ENCODE results near the gene KCNE1. TPM values are rescaled to one million over a fixed set of nuclear protein-coding genes. Genes with fewer than 3 reads are reported as not detected.

The KCNE1 gene
- total RNA-seq, 1 donor from 2014 or later: 0.53 TPM

DNA sequence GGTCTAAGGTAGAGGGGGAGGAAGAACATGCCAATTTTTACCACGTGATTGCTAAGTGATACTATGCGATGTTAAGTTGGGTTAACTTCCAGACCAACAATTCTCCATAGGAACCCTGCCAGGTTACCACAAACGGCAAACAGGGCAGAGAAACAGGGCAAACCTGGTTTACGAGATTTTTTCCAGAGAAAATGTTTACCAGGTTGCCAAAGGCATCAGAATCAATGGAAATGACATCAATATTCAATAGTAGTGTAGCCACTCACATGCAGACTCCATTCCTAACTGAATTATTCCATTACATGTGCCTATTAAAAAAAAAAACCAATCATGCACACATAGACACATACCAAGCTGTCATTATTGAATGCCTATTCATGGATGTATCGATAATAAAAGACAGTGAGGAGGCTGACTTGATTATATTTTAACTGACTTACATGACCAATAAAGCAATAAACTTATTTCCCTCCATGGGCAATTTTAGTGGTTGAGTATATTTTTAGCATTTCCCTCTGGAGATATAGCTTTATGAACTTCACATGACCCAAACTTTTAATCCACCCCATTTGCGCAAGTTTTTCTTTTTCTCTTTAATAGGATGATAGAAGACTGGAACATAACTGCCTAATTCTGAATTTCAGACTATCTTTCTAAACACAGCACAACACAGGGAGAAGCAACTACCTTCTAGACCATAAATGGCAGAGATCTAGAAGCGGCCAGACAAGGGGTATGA lies 40.5 kb upstream of the KCNE1 start:
- TF ChIP-seq, protein P1, sequence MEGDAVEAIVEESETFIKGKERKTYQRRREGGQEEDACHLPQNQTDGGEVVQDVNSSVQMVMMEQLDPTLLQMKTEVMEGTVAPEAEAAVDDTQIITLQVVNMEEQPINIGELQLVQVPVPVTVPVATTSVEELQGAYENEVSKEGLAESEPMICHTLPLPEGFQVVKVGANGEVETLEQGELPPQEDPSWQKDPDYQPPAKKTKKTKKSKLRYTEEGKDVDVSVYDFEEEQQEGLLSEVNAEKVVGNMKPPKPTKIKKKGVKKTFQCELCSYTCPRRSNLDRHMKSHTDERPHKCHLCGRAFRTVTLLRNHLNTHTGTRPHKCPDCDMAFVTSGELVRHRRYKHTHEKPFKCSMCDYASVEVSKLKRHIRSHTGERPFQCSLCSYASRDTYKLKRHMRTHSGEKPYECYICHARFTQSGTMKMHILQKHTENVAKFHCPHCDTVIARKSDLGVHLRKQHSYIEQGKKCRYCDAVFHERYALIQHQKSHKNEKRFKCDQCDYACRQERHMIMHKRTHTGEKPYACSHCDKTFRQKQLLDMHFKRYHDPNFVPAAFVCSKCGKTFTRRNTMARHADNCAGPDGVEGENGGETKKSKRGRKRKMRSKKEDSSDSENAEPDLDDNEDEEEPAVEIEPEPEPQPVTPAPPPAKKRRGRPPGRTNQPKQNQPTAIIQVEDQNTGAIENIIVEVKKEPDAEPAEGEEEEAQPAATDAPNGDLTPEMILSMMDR (IDR thresholded peaks at IDR 0.05; ENCODE audit: unreplicated experiment): no peak
- Mint-ChIP-seq H3K36me3 (ENCODE audit: insufficient read depth) (peaks cover 3% of the 10 kb centered on the region), H3K27ac (no peak overlapping the region), H3K9me3 (ENCODE audit: low read depth) (peaks cover 17% of the 10 kb centered on the region), H3K4me1 (ENCODE audit: low read depth) (no peaks in the 10 kb centered on the region), H3K27me3 (no peaks in the 10 kb centered on the region), H3K4me3 (ENCODE audit: low read depth) (no peak overlapping the region)
- no peak for DNase-seq (ENCODE audit: low spot score, unreplicated experiment)

DNA sequence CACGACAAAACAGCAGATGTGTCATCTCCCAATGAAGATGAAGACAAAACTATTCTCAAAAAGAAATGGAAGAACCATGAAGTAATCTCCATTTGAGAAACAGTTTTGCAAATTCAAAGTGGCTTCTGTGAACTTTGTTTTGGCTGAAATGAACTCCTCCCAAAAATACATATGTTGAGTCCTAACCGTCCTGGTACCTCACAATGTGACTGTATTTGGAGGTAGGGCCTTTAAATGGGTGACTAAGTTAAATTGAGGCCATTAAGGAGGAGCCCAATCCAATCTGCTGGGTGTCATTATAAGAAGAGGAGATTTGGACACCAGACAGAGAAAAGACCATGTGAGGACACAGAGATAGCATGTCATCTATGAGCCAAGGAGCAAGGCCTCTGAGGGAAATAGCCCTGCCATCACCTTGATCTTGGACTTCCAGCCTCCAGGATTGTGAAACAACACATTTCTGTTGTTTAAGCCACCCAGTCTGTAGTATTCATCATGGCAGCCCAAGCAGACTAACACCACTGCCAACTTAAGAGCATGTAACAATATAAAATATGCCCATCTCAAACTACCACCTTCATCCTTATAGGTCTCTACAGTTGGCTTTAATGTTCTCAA lies 38.3 kb upstream of the KCNE1 start:
- Mint-ChIP-seq H3K36me3 (ENCODE audit: insufficient read depth) (peaks cover 3% of the 10 kb centered on the region), H3K4me1 (ENCODE audit: low read depth) (peaks cover 6% of the 10 kb centered on the region), H3K4me3 (ENCODE audit: low read depth) (no peak overlapping the region), H3K27ac (no peak overlapping the region), H3K9me3 (ENCODE audit: low read depth) (peaks cover 17% of the 10 kb centered on the region), H3K27me3 (no peaks in the 10 kb centered on the region)
- no peak for DNase-seq (ENCODE audit: low spot score, unreplicated experiment)
- TF ChIP-seq, protein P1 (IDR thresholded peaks at IDR 0.05; ENCODE audit: unreplicated experiment): no peak

DNA sequence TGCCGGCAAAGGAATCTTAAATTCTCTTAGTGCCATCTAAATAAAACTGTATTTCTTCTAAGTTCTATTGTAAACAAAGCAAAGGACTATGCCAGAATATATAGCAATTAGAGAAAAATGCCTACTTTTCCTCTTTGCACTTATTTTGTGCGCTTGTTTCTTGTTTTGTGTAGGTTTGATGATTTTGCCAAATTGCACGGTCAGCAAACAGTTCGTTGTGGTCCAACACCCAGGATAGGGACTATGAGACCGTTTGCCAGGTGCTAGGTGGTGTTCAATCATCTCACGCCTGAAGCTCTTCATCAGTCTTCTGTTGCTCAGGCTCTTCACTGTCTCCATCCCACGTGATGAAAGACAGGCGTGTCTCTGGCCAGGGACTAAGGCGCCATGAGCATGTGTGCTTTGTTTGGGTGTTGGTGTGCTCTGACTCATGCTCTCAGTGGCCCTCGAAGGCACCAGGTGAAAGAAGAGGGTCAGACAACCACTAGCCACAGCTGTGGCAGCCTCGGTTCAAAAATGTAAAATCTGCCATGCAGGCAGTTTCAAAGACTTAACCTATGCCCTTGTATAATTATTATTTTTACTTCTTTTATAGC lies 36.9 kb upstream of the KCNE1 start:
- H3K27me3 Mint-ChIP-seq: no peaks in the 10 kb centered on the region
- TF ChIP-seq, protein P1 (IDR thresholded peaks at IDR 0.05; ENCODE audit: unreplicated experiment): no peak
- no peaks in the 10 kb centered on the region for H3K36me3 Mint-ChIP-seq (ENCODE audit: insufficient read depth)
- H3K9me3 Mint-ChIP-seq (ENCODE audit: low read depth): peaks cover 5% of the 10 kb centered on the region
- H3K4me1 Mint-ChIP-seq (ENCODE audit: low read depth): peaks cover 10% of the 10 kb centered on the region
- no peak for DNase-seq (ENCODE audit: low spot score, unreplicated experiment)
- no peak overlapping the region for H3K27ac Mint-ChIP-seq
- no peak overlapping the region for H3K4me3 Mint-ChIP-seq (ENCODE audit: low read depth)

DNA sequence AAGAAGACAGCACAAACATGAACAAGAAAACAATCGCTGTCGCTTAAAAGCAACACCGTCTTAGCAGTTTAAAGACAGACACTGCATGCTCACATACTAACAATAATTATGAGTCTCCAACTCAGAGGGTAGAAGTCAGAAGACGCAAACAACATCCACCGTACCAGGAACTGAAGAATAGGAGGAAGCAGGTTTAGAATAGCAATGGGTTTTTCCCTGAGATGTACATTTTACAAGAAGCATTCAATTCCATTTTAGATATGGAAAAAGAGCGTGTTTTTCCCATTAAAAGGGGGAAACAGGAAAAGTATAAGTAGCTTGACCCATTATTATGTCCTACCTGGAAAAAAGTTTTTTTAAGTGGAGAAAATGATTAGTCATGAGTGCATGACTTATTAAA lies 34.5 kb upstream of the KCNE1 start:
- H3K36me3 Mint-ChIP-seq (ENCODE audit: insufficient read depth): peaks cover 2% of the 10 kb centered on the region
- H3K27ac Mint-ChIP-seq: no peak overlapping the region
- H3K9me3 Mint-ChIP-seq (ENCODE audit: low read depth): peaks cover 4% of the 10 kb centered on the region
- no peak overlapping the region for H3K4me3 Mint-ChIP-seq (ENCODE audit: low read depth)
- H3K27me3 Mint-ChIP-seq: no peaks in the 10 kb centered on the region
- TF ChIP-seq, protein P1 (IDR thresholded peaks at IDR 0.05; ENCODE audit: unreplicated experiment): no peak
- no peak for DNase-seq (ENCODE audit: low spot score, unreplicated experiment)
- H3K4me1 Mint-ChIP-seq (ENCODE audit: low read depth): peaks cover 10% of the 10 kb centered on the region

DNA sequence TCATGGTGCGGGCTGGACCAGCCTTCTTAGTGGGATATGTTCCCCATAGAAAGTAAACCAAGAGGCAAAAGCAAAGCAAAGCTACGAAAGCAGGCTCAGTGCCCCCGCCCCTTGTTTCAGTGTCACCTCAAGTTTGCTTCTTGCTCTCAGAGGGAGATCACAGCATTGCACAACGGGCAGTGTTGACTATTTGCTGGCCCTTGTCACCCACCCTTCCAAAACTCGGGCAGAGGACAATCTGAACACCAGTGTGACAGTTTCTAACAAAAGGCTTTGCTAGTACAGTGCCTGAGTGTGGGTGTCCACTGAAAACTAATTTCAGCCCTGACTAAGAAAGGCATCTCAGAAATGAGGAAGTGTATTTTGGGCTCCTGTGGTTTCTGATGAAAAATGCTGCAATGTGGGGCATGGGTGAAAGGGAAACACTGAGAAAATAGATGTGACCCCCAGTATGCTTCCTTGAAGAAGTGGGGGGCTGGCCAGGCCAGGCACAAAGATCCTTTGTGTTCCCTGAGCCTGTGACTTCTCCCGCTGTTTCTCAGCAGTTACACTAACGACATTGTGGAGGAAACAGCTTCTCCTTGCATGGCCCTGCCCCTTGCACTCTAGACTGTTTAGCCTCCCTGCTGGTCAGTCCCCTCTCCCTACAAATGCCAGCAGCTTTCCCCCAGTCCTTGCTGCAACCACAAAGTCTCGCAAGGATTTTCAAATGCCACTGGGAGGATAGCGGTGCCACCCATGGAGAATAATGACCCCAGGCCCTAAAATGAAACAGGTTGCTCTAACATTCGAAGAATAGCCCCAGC lies 33.3 kb upstream of the KCNE1 start:
- no peak overlapping the region for H3K4me3 Mint-ChIP-seq (ENCODE audit: low read depth)

More for the DNA sequence above, 33.3 kb upstream of the KCNE1 start:
- H3K4me1 Mint-ChIP-seq (ENCODE audit: low read depth): peaks cover 10% of the 10 kb centered on the region
- peaks cover 4% of the 10 kb centered on the region for H3K9me3 Mint-ChIP-seq (ENCODE audit: low read depth)
- DNase-seq (ENCODE audit: low spot score, unreplicated experiment): no peak
- peaks cover 2% of the 10 kb centered on the region for H3K36me3 Mint-ChIP-seq (ENCODE audit: insufficient read depth)
- no peaks in the 10 kb centered on the region for H3K27me3 Mint-ChIP-seq
- TF ChIP-seq, protein P1 (IDR thresholded peaks at IDR 0.05; ENCODE audit: unreplicated experiment): no peak
- H3K27ac Mint-ChIP-seq: peak overlapping the region; percentile 92
